Measurements from ENCODE around the gene SH3GL3.

SH3GL3 gene

DNA sequence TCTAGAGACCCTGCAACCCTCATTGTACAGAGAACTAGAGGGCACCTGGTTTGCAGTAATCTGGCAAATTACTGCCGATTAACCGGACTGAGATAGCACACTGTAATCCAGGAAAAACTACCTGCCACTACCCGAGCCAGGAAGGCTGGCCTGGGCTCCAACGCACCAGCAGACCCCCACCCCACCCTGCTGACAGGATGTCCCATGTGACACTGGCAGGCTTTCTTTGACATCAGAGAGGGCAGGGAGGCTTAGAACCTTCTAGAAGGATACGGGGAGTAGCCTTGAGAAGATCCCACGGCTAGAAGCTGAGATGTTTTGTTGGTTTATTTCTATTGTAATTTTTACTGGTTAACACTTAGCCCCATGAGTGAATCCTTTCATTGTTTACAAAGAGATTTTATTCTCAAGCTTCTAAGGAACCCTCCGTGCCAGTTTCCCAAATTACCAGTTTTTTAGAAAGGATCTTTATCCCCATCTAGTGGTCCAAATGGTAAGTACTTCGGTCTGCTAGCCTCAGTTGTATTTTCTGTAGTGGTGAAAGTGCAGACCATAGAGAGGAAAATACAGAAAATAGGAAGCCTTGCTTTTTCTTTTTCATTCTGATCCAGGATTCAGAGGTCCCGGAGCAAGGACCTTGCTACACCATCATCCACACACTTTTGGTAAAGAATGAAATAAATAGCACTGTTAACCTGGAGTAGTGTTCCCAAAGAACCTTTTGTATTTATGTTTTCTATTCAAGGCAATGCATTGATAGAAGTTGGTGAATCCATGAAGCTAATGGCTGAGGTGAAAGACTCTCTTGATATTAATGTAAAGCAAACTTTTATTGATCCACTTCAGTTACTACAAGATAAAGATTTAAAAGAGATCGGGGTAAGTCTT is 124.9 kb downstream of the SH3GL3 start:
- DNase-seq, result peak; percentile 43

DNA sequence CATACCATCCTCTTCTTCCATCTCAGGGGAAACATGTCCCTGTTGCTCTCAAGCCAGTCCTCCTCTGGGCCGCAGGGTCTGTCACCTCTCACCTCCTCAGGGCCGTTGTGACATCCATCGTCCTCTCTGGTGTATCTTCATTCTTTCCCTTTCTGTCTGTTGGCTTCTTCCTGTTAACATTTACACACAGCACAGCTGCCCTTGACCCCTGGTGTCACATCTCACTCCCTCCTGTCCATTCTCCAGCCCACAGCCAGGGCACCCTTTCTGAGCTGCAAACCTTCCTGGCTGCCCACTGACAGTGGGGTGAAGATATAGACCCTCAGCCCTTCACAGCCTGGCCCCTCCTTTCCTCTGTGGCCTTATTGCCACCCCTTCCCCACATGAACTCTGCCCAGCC is 127.2 kb downstream of the SH3GL3 start:
- DNase-seq, result no peak

DNA sequence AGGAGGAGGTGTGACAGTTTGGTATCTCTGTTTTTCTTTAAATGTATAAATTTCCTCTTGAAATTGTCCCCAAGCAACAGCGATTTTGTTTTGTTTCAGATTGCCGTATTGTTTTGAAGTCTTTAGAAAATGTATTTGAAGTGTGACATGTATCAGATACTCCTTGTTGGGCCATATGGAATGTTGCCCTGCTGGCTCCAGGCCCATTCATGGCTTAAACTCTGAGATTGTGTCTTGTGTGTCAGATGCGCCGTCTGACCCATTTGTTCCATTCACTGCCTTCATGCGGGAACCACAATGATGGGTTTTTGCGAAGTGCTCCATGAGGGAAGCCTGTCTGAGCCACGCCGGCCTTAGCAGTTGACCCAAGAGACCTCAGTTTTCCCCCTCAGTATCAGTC is 131.6 kb downstream of the SH3GL3 start:
- DNase-seq, result no peak

DNA sequence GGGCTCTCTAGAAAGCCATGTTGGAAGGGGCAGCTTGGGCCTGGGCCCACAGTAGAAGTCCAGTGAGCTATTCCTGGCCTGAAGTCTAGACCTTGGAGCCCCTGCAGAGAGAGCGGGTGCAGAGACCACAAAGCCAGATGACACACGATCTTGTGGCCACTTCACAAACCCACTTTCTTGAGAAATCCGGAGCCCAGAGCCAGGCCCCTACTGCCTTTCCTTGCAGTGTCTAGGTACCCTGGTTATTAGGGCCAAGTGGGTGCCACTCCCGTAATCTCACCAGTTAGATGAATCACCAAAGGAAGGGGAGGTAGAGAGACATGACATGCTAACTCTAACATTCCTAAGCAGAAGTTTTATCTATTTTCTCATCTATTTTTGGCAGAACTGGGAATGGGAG is 134.2 kb downstream of the SH3GL3 start:
- no peak for DNase-seq

GRCh38 chr15:83582381-83582780 is 135.2 kb downstream of the SH3GL3 start:
- no peak for DNase-seq

DNA sequence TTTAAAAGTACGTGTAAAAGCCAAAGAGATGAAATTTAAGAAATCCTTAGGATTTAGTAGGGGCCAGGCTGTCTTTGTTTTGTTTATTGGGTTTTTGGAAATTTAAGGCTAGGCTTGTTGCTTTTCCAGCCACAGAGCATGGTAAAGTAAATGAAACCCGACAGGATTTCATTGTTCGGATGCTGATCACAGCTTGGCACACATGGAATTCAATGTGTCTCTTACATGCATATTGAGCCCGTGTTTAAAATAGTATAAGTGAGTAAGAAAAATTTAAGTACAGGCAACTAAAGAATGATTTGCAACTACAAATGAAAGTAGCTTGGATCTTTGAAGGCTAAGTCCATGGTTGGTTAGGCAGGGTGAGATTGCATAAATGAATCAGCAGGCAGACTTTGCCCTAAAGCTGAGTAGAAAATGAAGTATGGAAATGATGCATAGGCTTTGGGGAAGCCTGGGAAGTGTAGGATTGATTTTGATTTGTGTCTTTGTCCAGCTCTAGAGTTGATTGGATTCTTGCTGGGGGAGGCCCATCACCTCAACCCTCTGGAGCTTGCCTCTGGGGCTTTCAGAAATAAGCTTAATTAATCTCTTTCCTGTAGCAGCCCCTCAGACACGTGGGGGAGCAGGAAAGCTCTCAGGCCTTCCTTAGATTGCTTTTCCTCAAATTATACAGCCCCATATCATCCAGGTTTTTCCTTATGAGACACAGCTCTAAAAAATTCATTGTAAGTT is 138.6 kb downstream of the SH3GL3 start:
- DNase-seq, result no peak

DNA sequence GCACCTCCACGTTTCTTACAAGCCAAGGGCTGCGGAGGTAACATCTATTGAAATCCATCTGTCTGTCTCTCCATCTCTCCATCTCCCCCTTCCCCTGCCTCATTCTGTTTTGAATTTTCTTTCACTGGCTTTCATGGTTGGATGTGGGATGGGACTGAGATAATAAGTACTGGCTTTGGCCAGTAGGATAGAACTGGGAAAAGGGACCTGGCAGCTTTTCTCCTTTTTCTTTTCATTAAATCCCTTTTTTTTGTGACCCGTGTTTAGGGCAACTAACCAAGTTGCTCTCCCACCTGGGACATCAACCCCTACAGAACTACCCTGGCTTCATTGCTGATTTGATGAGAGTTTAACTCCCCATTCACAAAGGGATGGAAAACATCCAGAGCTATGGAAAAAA is 139.9 kb downstream of the SH3GL3 start:
- no peak for DNase-seq

DNA sequence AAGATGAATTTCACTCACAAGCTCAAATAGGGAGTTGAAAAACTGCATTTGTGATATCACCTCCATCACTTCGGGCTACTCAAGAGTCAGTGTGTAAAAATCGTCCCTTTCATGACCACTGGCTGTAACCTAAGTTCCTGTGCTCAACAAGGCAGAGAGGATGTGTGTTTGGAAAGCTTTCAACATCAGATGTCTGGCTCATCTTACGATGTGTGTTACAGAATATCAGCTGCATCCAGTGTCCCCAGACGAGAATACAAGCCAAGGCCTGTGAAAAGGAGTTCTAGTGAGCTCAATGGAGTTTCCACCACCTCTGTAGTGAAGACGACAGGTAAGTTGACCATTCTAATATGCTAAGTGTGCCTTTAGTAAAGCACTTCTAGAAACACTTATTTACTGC is 141.3 kb downstream of the SH3GL3 start:
- no peak for DNase-seq

GRCh38 chr15:83592370-83593040 is 145.4 kb downstream of the SH3GL3 start:
- DNase-seq, result no peak

GRCh38 chr15:83595191-83595590 is 148.1 kb downstream of the SH3GL3 start:
- DNase-seq, result no peak

DNA sequence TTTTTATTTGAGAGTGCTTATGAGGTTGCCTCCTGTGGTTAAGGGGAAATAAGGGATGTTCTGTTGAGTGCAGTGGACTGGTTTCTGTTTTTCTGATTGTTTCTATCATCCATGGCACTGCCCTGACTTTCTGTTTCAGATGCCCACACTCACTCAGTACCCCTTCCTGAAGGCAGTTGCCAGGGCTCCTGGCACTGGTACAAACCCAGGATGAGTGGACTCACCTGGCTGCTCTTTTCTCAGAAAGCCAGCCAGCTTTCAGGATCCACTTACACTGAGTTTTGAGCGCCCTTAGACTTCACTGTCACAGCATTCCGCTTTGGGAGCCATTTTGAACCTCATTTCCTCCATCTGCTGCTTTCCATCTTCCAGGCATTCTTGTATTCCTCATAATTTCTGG is 150.9 kb downstream of the SH3GL3 start:
- DNase-seq, result no peak

DNA sequence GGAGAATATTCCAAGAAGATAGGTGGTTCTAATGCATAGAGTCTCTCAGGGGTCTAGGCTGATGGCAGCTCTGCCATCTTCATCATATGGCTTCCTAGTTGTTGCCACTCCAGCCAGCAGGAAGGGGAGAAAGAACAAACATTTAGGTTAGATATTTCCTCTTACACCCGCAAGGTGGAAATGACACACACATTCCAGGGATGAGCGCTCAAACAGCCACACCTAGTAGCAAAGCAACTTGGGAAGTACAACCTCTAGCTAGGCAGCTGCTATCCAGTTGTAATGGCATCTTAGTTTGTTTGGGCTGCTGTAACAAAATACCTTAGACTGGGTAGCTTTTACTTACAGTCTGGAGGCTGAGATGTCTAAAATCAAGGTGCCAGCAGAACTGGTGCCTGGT is 154.9 kb downstream of the SH3GL3 start:
- DNase-seq, result no peak

DNA sequence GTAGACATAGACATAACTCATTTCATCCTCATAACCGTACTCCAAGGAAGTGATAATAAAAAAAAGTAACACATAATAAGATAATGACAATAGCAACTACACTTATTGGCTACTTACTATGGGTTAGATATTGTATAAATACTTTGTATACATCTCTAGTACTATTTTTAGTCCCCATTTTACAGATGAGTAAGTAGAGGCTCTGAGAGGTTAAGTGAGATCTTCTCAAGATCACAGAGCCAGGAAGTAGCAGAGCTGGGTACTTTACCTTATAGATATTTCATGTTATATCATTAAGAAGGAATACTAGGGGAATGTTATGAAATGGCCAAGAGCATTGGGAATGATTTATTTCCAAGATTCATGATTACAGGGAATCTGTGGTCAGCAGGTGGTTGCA is 157.4 kb downstream of the SH3GL3 start:
- no peak for DNase-seq

- no peak for DNase-seq
These were observed 158.2 kb downstream of the SH3GL3 start for GRCh38 chr15:83605111-83605945.

GRCh38 chr15:83610132-83610531 is 163.0 kb downstream of the SH3GL3 start:
- no peak for DNase-seq

DNA sequence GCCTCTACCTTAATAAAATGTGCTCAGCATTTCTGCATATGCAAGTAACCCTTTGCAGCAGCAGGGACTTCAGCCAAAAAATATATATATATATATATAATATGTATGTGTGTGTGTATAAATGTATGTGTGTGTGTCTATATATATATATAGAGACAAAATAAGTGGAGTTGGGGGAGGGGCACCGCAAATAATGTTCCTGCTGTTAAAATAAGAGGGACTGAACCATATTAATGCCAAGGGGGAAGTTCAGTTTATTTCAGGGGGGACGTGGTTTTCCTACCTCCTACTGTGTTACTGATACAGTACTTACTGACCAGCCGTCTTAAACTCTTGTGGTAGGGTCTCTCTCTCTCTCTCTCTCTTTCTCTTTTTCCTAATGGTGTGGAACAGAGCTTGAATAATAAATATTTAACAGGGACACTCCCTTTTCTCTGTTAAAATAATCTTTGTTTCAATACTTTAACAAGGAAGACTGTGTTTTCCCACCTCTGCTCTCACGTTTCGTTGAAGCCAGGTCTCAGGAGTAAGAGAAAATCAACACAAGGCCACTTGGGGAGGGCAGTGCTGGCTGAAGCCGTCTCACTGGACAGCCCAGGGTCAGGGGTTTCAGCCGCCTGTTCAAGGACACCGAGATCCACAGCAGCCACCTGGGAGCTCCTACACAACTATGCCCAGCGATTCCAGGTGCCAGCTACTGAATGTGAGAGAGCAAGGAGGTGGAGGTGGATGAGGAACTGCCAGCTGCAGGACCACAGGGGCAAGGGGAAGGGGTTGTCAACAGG is 164.0 kb downstream of the SH3GL3 start:
- DNase-seq, result no peak

- DNase-seq, result no peak
These were observed 165.1 kb downstream of the SH3GL3 start for GRCh38 chr15:83612226-83612625.

DNA sequence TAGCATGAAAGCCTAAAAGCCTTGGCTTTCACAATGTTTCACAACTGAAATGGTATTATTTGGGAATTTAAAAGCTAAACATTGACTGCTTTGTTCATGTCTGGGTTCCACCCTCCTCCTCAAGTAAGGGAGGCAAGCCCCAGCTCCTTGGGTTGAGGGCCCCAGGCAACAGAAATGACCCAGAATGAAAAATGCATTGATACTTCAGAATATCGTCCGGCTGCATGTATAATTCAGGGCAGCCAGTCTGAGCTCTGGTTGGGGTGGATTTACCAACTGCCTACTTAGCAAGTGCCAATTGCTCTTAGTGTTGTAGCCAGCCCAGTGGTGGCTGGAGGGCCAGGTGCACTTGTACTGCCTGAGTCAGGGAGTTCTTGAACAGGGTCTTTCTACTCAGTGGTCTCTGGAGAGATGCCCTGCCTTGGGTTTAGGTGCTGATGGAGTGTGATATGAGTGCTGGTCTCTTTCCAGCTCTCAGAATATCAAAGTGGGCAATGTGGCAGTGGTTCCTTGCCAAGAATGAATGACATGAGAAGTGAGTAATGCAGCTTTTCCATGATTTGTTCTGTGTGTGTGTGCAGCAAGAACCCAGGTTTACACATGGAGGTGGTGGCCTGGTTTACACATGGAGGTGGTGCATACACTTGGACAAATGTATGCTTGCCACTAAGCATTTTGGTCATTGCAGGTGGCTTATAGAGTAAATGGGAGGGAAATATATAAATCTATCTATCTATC is 165.9 kb downstream of the SH3GL3 start:
- DNase-seq, result no peak

- DNase-seq, result no peak
These were observed 166.6 kb downstream of the SH3GL3 start for GRCh38 chr15:83613714-83614113.

GRCh38 chr15:83616840-83617239 is 169.7 kb downstream of the SH3GL3 start:
- DNase-seq, result no peak

DNA sequence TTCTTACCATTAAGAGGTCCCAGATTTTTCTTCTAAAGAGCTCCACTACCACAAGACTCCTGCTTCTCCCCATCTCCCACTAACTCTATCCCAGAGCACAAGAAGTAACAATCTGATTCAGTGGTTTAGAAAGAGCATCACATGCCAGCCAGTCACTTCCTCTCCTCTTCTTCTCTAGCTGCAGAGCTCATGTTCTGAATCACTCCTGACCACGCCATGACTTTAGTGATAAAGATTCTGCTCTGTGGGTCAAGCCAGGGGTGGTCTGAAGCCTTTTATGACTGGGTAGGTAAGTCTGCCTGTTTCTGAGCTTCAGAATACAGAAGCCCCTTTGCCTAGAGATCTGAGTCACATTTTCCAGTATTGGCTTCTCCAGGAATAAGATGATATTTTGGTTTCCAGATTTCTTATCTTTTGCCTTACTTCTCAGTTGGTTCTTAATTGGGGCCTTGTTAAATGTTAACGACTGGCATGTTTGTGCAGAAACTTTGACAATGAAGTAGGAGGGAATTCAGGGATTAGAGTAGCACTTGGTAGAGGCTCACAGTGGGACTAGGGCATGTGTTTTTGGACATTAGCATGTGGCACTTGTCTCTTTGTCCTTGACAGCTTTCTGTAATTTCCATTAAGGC is 179.1 kb downstream of the SH3GL3 start:
- peak; percentile 12 for DNase-seq
